GM18511 (cell line): ENCODE data around the gene ZNRF4.

Source experiments
- ATAC-seq: cut with Tn5 transposase; IDR thresholded peaks from one replicate; pipeline ENCODE4 v1.9.1; 2021; ENCODE audit warnings: mild to moderate bottlenecking, moderate library complexity; ENCODE audit not compliant: unreplicated experiment

The ZNRF4 gene

GRCh38 chr19:5501907-5502306, 46.7 kb downstream of the ZNRF4 start:
- ATAC-seq: no peak

DNA sequence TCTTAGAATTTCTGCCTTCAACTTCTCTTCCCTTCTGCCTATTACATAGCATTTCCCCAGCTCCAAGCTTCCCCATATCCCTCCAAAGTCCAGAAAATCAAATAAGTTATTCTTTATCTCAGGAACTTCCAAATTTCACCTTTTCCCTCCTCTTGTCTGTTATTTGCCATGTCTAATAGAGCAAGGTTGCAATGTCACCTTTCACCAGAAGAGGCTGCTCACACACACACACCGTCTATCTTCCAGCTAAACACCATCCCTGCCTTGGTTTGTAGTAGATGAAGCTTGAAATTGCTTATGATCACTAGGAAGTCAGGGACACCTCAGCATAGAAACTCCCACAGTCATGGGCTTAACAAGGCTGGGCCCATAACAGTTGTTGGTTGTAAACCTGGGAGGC, 48.4 kb downstream of the ZNRF4 start:
- no peak for ATAC-seq

DNA sequence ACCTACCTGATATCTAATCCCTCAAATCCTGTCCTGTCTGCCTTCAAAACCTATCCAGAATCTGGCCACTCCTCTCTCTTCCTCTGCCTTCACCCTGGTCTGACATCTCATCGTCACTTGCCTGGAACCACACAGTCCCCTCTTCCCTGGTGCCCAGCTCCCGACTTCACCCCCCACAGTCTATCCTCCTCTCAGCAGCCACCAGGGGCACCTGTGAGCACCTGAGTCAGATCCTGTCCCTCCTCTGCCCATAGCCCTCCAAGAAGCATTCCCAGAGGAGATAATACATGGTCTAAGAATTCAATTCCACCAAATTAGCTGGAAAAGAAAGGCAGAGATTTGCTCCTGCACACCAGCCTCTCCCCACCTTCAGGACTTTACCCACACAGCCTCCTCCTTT, 48.9 kb downstream of the ZNRF4 start:
- ATAC-seq: no peak
